OCI-LY3 (cell line): Measurements from ENCODE around the gene FGGY.
"Not testable (repeated sequence)": the region's sequence is repeated elsewhere in the genome, so short reads cannot be mapped to it uniquely, and the experiment has no call there.

Experiments
- CTCF ChIP-seq: fragments of 200-600, 300-600 bp; sonication (generic); IDR thresholded peaks from 2 replicates; pipeline ENCODE4 v1.5.1; 2014; ENCODE audit warnings: antibody characterized with exemption, low read length, low read depth
- EZH2phosphoT487 ChIP-seq: fragments of 200-600 bp; shearing (Covaris generic); IDR thresholded peaks from 2 replicates; pipeline ENCODE4 v1.6.1; 2018; ENCODE audit warnings: antibody characterized with exemption, mixed run types, low read depth

GRCh38 chr1:59299670-59300069 is 2.8 kb downstream of the FGGY start:
- TF ChIP-seq CTCF, EZH2phosphoT487: not testable (repeated sequence)
